NB4 (cell line): Measurements from ENCODE around the gene LMOD3.

ENCODE experiments used
- MYC ChIP-seq: IDR thresholded peaks from 2 replicates; pipeline ENCODE4 v1.6.1; 2011; ENCODE audit warnings: low read depth, low read length
- POLR2A ChIP-seq: IDR thresholded peaks from 2 replicates; pipeline ENCODE4 v1.6.1; 2011; ENCODE audit warnings: mild to moderate bottlenecking; ENCODE audit not compliant: insufficient read length; ENCODE audit errors: extremely low read depth
- TF ChIP-seq, protein P1 (sequence below): IDR thresholded peaks from one replicate; pipeline ENCODE4 v1.5.1; 2012; ENCODE audit warnings: low read depth, low read length
- TF ChIP-seq, protein P2 (sequence below): IDR thresholded peaks from 2 replicates; pipeline ENCODE4 v1.6.1; 2011; ENCODE audit warnings: low read depth, low read length

DNA sequence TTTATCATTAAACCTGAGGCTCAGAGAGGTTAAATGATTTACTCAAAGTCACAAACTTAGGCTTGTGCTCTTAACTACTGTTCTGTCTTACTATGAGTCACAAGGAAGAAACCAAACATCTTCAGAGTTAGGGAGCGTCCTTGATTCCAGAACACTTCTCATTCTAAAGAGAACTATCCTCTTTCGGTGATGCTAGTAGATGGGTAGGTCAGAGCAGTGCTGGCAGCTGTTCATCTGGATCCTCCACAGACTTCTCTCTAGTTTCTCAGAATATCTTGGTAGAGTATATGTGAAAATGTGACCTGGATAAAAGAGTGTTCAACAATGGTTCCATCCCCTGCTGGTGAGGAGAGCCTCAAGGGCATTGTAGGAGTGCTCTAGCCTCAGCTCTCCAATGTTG lies 34.3 kb downstream of the LMOD3 start:
- no peak for TF ChIP-seq POLR2A
- TF ChIP-seq, protein P1, sequence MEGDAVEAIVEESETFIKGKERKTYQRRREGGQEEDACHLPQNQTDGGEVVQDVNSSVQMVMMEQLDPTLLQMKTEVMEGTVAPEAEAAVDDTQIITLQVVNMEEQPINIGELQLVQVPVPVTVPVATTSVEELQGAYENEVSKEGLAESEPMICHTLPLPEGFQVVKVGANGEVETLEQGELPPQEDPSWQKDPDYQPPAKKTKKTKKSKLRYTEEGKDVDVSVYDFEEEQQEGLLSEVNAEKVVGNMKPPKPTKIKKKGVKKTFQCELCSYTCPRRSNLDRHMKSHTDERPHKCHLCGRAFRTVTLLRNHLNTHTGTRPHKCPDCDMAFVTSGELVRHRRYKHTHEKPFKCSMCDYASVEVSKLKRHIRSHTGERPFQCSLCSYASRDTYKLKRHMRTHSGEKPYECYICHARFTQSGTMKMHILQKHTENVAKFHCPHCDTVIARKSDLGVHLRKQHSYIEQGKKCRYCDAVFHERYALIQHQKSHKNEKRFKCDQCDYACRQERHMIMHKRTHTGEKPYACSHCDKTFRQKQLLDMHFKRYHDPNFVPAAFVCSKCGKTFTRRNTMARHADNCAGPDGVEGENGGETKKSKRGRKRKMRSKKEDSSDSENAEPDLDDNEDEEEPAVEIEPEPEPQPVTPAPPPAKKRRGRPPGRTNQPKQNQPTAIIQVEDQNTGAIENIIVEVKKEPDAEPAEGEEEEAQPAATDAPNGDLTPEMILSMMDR: no peak
- TF ChIP-seq, protein P2, sequence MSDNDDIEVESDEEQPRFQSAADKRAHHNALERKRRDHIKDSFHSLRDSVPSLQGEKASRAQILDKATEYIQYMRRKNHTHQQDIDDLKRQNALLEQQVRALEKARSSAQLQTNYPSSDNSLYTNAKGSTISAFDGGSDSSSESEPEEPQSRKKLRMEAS: no peak
- no peak for TF ChIP-seq MYC
